Stimulated activated CD8-positive, alpha-beta memory T cell treated with anti-CD3 and anti-CD28 coated beads, Interleukin-4, amount 100 ng/mL, for 4 hours (primary cell): ENCODE data around the gene JAKMIP1.
"Not testable (repeated sequence)": the region's sequence is repeated elsewhere in the genome, so short reads cannot be mapped to it uniquely, and the experiment has no call there.

Source experiments
- DNase-seq, 2 donors: peaks; one replicate each; pipeline ENCODE4 v3.0.0-alpha.2; 2020; ENCODE audit warnings: low read depth in 2 of 2, low spot score in 1 of 2

Gene JAKMIP1

DNA sequence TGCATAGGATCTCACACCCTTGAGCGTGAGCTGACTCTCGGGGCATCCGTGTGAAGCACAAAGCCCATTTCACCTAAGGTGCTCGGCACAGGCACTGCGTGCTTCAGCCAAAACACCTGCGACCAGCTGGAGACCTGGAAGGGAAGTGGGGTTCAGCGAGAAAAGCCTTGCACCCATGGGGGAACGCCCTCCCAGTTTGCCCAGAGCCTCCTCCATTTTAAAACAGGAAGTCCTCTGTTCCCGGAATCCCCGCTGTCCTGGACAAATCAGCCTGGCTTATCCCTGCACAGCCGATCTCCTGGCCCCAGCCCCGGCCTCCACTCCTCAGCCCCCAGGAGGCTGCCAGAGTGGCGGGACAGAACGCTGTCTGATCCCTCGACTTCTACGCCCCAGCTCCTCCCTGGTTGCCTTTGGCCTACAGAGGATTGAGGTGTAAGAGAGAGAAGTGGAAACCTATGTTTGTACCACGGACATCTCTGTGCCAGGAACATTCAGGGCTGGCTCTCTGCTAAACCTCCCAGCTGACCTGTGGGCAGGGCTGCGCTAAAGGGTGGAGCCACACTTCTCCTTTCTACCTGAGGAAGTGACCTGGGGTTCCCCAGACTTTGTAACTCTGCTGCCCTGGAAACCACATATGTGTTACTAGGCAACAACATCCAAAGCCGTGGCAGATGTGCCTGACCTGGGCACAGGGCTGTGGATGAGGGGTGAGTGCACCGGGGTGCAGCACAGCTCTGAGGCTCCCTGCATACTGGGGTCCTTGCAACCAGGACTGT, 178.3 kb downstream of the JAKMIP1 start:
- no peak for DNase-seq

DNA sequence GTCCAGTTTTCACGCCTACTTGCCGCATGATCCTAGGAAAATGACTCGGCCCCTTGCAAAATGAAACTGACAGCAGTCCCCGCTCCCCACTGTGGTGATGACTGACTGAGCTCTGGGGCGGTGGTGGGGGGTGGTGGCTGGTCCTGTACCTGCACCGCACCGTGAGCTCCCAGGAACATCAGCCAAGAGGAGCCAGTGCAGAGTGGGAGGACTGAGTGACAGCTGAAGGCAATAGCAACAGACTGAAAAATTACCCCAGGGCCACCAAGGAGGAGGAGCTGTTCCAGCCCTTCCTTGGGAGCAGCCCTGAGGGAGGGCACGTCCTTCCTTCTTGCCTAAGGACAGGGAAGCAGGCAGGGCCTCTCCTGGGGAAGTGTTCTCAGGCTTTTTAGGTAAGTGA, 179.7 kb downstream of the JAKMIP1 start:
- DNase-seq, result no peak

DNA sequence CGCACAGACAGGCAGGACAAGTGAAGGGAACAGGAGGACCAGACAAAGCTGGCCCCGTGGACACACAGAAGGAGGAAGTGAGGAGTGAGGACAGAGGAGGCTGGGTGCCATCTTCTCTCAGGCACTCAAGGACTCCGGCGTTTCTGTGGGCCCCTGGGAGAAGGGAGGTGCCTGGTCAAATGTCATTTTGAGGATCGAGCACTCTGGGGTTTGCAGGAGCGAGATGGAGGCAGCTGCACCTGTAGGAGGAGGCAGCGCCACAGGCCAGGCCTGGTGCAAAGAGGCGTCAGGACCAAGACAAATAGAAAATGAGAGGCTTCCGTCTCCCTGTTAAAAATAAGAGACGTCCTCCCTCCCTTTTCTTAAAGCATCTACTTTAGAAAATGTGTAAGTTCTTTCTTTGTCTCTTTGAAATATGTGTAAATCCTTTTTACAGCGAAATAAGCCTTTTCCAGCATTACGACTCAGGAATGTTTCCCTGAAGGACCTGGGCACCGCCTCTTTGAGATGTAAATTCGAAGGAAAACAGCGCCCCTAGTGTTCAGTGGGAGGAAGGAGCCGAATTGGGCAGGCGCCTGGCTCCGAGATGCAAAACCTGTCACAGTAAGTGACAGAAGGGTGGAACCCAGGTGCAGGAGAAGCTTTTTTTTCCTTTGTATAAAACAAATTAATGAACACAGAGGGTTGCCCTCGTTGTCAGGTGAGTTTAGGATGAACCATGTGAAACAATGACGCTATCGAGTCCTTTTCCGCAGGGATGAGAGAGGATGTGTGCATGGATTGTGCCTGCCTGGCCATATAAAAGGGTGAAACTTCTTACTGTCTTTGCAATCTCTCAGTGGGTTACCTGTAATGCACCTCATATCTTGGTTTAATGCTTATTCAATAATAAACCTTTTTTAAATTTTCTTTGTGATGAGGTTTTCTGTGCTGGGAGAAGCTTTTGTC, 180.8 kb downstream of the JAKMIP1 start:
- DNase-seq, result no peak

DNA sequence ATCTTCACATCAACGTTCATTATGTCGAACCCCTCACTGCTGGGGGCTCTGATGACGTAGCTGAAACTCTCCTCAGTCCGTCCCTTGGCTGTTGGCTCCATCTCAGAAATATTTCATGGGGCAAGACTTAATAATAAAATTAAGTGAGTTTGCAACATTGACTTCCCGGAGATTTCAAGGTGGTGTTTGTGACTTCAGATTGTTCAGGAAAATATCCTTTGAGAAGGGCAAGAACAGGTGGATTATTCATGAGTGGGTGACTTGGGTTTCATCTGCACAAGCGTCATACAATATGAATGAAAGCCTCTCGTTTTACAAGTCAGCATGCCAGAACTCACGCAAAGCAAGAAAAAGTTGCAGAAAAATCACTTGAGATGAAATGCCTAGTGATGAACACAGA, 182.0 kb downstream of the JAKMIP1 start, which contains the start of gene C4orf50:
Gene C4orf50 (minus strand): TSS at position 101 of the 400 bp plus-strand sequence.
- no peak for DNase-seq

DNA sequence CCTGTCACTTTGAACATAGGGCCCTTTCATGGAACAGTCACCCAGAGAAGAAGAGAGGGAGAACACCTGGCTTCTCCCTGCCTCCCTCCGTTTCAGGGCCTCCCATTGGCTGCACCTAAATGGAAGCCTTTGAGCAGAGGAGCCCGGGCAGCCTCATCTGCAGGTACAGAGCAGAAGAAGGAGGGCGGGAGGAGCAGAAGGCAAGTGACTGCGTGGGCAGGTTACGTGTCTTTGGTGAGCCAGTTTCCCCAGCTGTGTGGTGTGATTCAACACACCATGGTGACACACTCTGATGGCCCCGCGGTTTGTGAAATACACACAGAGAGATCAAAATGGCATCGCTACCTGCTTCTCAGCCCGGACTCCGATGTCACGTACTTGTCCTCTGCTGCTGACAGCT, 182.5 kb downstream of the JAKMIP1 start:
- DNase-seq, result no peak

DNA sequence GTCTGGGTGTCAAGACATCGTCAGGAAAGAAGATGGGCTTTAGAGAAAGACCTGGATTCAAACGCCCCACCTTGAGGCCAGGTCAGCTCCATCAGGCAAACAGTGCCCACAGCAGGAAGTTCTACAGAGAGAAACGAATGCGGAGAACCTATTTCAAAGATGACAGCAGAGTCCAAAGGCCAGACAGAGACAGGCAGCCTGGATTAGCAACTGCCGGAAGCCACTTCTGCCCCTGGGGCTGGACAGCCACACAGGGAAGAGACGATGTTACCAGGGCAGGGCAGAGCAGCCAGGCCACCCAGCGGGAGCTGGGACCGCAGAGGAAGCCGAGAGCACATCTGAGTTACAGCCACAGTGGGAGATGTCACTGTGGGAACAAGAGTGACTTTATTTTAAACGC, 183.3 kb downstream of the JAKMIP1 start:
- DNase-seq, result no peak

DNA sequence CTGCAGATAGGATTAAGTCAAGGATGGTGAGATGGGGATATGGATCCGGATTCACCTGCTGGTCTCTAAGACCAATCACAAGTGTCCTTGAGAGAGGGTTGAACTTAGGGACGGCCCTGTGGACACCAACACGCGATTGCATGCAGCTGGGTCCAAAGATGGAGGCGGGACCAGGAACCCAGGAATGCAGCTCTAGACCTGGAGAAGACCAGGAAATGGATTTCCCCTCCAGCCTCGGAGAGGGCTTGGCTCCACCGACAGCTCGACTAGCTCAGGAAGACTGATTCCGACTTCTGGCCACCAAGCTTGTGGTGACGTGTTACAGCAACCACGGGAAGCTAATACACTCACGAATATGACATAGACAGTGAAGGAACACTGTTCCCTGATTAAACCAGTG, 186.8 kb downstream of the JAKMIP1 start:
- no peak for DNase-seq

DNA sequence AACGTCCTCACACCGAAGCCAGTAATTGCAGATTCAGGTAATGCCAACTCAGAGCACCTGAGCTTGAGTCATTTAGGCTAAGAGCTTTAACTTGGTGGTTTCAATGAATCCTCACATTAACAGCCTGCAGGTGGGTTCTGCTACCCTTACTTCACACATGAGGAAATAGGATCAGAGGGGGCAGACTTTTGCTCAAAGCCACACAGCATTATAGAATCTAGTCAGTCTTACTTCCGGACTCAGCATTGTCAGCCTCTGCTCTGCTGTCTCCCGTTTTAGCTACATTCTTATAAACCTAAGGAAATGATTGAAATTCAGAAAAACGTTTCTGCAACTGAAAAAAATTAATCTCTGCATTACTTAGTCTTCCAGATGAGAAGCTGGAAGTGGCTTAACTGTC, 188.1 kb downstream of the JAKMIP1 start:
- DNase-seq, result no peak

DNA sequence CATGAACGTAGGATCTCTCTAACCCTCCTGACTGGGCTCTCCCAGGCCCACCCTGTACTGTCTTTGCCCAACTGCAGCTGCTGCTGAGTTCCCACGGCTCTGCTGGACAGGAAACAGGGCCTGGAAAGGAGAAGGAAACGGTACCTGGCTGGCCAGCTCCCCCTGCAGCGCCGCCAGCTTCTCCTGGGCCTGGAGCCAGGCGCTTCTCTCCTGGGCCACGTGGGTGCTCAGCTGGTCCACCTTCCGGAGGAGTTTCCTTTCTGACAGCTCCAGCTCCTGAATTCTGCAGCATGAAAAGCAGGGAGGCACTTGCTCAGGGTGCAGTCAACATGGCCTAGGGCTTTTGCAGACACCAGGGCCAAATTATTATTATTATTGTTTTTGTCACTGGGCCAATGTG, 188.7 kb downstream of the JAKMIP1 start:
- DNase-seq, result no peak

DNA sequence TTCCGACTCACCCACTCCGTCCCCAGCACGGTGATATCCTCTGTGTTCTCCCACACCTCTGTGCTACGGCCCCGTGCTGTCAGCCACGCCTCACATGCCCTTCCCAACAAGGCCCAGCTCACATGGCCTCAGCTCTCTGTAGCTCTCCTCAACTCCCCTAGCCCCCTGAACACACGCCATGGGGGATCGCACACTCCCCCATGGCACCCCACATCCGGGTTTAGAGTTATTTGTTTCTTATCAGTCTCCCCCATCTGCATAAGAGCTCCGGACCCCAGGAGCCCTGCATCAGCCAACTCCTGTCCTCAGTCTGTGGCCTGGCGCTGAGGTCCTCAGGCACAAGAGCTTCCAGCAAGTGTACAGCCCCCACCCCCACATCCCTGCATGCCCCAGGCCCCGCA, 189.1 kb downstream of the JAKMIP1 start:
- DNase-seq, result no peak

DNA sequence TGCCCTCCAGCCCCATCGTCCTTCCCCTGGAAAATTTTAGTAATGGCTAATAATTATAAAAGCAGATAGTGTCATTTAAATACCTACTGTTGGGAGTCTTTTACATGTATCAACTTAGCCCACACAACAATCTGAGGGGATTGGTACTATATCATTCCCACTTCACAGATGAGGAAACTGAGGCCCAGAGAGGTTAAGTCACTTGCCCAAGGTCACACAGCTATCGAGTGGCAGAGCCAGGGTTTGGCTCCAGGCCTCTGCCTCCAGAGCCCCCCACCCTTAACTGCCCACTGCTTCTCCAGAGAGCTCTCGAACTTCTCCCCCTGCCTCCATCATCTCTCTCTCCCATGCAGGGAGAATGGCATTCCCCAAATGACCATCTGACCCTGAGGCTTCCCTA, 189.6 kb downstream of the JAKMIP1 start:
- DNase-seq, result no peak

DNA sequence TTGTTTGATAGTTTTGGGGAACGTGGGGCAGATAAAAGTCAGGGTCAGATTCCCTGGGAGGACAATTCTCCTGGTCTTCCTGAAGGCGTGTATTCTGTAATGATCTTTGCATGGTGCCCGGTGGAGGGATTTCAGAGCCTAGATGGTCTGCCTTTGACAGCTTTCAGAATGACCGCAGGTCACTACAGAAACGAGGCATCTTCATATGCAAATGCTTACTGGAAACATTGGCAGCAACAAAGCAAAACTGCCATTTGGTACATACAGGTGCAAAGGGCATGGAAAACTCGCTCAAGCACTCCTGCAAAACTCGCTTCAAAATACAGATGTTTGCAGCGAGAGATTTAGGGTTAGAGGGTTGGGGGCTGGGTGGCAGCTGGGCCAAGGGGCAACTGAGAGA, 190.9 kb downstream of the JAKMIP1 start:
- DNase-seq, result no peak

DNA sequence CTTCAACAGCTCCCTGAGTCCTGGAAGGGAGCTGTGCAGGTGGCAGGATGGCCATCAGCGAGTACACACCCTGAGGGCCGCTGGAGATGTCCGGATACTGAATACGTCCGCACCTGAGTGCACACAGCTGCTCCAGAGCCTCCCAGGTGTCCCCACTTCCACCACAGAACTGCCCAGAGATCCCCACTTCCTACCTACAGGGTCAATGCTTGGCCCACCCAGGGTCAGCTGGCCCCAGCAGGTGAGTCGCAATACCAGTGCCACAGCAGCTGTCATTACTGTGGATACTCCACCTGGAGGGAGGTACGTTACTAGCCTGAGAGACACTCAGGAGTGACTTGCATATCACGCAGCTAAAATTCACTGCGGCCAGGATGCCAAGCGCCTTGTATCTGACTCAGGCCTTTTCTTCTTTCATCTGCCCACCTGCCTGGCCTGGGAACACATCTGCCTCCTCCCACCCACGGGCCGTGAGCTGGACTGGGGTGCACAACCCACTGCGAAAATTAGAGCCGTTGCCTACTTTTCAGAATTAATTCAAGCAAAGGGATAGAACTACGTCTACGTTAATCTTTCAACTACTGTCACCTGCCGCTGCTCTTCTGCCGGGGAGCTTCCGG, 191.5 kb downstream of the JAKMIP1 start:
- no peak for DNase-seq

DNA sequence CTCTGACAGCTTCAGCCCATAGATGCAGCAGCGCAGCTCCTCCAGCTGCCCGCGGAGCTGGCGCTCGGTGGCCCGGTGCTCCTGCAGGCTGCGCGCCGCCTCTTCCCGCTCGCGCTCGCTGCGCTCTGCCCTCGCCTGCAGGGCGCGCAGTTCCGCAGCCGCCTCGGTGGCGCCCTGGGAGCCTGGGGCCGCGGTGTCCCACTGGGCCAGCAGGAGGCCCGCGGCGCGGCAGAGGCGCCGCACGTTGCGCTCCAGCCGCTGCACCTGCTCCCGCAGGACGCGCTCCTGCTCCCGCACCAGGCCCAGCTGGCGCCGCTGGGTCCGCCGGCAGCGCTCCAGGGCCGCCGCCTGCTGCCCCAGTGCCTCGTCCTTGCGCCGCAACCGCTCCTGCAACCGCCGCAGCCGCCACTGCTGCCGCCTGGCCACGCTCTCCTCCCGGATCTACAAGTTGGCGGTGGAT, 192.2 kb downstream of the JAKMIP1 start:
- DNase-seq, result no peak

DNA sequence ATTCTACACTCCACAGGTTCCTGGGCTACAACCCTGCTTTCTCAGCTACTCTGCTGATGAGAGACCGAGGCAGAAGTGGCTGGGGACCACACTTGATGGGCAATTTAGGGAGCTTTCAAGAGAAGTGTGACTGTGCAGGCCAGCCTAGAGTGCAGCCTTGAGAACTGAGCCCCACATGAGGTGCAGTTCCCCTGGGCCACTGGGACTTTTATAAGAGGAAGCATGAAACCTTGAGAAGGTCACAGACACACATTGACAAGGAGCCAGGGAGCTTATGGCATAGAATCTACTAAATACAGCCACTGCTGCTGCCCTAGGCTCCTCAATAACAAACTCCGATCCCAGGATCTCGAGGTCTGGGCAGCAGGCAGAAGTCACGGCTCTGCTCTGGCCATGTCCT, 195.2 kb downstream of the JAKMIP1 start:
- no peak for DNase-seq

DNA sequence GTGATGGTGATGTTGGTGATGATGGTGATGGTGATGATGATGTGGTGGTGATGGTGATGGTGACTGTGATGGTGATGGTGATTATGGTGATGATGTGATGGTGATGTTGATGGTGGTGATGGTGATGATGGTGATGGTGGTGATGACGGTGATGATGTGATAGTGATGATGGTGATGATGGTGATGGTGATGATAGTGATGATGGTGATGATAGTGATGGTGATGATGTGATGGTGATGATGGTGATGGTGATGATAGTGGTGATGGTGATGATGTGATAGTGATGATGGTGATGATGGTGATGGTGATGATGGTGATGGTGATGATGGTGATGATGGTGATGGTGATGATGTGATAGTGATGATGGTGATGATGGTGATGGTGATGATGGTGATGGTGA, 196.9 kb downstream of the JAKMIP1 start:
- not testable (repeated sequence) for DNase-seq

DNA sequence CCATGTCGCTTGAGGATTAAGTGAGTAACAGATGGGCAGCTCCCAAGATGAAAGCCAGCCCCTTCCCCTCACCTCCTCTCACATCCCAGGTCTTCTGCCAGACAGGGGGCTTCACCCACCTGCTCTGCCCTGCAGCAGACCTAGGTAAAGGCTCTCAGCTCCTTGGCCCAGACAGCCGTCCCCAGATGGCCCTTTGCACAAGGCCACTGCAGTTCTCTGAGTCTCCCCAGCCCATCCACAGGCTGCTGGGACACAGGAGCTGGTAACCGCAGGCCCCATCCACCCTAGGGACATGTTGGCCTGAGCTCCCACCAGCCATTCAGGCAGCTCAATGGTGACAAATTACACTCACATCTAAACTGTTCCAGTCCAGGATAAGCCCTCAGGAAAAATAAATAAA, 197.4 kb downstream of the JAKMIP1 start:
- no peak for DNase-seq

DNA sequence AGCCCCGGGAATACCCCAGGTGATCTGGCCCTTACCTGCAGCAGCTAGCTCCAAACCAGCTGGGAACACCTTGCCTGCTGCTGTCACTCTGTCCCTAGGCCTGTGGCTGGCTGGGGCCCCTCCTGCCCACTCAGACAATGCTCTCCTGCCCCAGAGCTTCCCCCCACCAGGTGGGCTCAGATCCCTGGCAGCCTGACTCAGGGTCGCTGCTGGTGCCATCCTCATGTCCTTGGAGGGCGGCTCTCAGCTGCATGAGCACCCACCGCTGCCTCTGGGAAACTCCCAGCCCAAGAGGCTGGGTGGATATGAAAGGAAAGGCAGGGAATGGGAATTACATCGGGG, 197.9 kb downstream of the JAKMIP1 start:
- DNase-seq, result no peak

DNA sequence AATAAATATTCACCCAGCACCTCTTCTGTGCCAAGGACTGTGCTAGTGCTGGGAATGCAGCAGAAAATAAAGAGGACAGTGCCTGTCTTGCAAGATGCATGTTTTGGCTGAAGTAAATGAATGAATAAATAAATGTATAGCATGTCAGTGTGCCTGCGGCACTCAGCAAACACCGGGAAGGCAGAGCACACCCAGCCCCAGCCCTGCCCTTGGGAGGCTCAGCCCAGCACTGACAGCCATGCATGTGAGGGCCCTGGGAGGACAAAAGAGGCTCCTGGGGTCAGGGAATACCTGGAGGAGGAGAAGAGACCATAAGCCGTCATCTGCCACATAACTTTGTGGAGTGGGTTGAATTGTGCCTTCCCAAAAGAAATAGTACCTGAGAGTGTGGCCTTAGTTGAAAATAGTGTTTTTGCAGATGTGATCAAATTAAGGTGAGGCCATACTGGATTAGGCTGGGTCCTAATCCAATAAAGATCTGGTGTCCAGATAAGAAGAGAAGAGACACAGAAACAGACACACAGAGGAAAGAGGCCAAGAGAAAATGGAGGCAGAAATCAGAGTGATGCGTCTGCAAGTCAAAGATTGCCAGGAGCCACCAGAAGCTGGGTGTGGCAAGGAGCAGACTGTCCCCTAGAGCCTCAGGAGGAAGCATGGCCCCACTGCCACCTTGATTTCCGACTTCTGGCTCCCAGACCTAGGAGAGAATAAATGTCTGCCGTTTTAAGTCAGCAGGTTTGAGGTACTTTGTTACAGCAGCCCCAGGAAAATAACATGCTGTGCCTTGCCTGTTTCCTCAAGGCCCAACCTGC, 198.5 kb downstream of the JAKMIP1 start:
- DNase-seq, result no peak

DNA sequence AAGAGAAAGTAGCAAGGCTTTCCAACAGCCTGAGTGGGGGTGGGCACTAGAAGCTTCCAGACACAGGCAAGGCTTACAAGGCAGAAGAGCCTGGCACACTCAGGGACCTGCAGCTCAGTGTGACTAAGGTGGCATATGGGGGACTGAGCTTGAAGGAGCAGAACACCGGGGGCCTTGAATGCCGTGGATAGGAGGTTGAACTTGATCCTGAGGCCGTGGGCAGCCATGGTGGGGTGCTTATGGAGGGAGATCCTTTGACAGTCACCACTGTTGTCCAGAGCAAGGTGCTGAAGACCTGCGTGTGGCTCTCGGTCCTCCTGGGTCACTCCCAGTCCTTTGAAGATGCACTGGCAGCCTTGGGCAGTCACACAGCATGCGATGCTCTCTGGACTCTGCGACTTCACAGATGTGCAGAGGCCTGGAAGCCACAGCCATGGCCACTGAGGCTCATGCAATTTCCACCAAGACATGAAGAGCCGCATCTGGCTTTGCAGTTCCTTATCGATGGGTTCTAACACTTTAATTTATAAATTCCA, 200.5 kb downstream of the JAKMIP1 start:
- no peak for DNase-seq

DNA sequence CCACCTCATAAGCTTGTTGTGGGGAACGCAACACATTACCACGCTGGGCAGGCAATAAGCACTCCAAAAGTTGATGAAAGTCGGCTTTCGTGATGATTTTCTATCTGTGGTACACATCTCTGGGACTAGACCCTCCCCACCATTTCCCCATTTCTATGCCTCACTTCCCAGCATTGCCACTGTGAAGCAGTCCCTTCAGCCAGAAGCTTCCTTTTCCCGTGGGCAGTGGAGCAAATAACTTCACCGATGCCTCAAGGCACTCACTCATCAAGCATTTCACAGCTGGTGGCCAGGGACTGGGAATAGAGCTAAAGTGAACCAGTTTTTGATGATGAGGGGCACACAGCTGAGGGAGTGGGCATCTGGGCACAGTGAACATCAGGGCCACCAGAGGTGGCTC, 201.0 kb downstream of the JAKMIP1 start:
- DNase-seq, result no peak
